Activated CD4-positive, alpha-beta memory T cell treated with anti-CD3 and anti-CD28 coated beads, Interleukin-2, amount 10 ng/mL, durations not matched to agents 7 days and 5 days (primary cell): ENCODE data around the gene PDIA4. TPM values are rescaled to one million over a fixed set of nuclear protein-coding genes. Genes with fewer than 3 reads are reported as not detected.
"Not testable (repeated sequence)": the region's sequence is repeated elsewhere in the genome, so short reads cannot be mapped to it uniquely, and the experiment has no call there.

Experiments used
- CTCF ChIA-PET: fragments of 350-600 bp; sonication (Branson Sonifier 250); formaldehyde crosslinking; loops from one replicate; lab custom pipeline; 2021; ENCODE audit warnings: antibody characterized with exemption, inconsistent platforms; lab: Charles Lee
- POLR2A ChIA-PET: fragments of 350-600 bp; sonication (Branson Sonifier 250); formaldehyde crosslinking; loops from one replicate; lab custom pipeline; 2021; ENCODE audit warnings: antibody characterized with exemption; lab: Charles Lee
- DNase-seq: peaks from one replicate; pipeline ENCODE4 v3.0.0-alpha.2; 2020
- H3K27ac Mint-ChIP-seq: one replicate; pipeline ENCODE4 v1.8.0; 2021; ENCODE audit warnings: mild to moderate bottlenecking, mixed read lengths
- H3K27me3 Mint-ChIP-seq: one replicate; pipeline ENCODE4 v1.8.0; 2021; ENCODE audit warnings: mixed read lengths
- H3K36me3 Mint-ChIP-seq: one replicate; pipeline ENCODE4 v1.8.0; 2021; ENCODE audit warnings: low read depth, mixed read lengths
- H3K4me1 Mint-ChIP-seq: one replicate; pipeline ENCODE4 v1.8.0; 2021; ENCODE audit warnings: mixed read lengths
- H3K4me3 Mint-ChIP-seq: one replicate; pipeline ENCODE4 v1.8.0; 2021; ENCODE audit warnings: mild to moderate bottlenecking, mixed read lengths
- H3K9me3 Mint-ChIP-seq: one replicate; pipeline ENCODE4 v1.8.0; 2021; ENCODE audit warnings: mixed read lengths
- total RNA-seq, 2 experiments: library from RNA; stranded (reverse); gene quantifications; one replicate each; pipeline ENCODE4 v1.2.3, GENCODE V29; 2021

The PDIA4 gene
- total RNA-seq, 2 experiments from 2014 or later: 108 TPM

DNA sequence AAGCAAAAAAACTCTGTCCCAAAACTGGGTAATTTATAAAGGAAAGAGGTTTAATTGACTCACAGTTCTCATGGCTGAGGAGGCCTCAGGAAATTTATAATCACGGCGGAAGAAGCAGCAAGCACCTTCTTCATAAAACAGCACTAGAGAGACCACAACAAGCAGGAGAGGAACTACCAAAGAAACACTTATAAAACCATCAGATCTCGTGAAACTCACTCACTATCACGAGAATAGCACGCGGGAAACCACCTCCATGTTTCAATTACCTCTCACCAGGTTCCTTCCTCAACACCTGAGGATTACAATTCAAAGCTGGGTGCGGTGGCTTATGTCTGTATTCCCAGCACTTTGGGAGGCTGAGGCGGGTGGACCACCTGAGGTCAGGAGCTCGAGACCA, 48.5 kb downstream of the PDIA4 start:
- H3K4me1 Mint-ChIP-seq: peaks cover 31% of the 10 kb centered on the region
- H3K36me3 Mint-ChIP-seq: no peaks in the 10 kb centered on the region
- POLR2A ChIA-PET: no interaction called here
- H3K9me3 Mint-ChIP-seq: no peaks in the 10 kb centered on the region
- no peak overlapping the region for H3K27ac Mint-ChIP-seq
- DNase-seq: no peak
- no peak overlapping the region for H3K4me3 Mint-ChIP-seq
- peaks cover 26% of the 10 kb centered on the region for H3K27me3 Mint-ChIP-seq
- CTCF ChIA-PET: interaction anchor here (0.9 kb wide), 1 partner anchor 13 kb away, joined by 3 read pairs; no protein-coding TSS in a partner anchor

DNA sequence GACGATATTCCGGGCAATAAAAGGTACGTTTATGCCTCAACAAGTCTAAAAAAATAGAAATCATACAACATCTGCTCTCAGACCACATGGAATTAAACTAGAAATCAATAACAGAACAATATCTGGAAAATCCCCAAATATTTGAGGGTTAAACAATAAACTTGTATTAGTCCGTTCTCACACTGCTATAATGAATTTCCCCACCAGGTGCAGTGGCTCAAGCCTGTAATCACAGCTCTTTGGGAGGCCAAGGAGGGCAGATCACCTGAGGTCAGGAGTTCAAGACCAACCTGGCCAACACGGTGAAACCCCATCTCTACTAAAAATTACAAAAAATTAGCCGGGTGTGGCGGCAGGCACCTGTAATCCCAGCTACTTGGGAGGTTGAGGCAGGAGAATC, 49.2 kb downstream of the PDIA4 start:
- POLR2A ChIA-PET: not testable (repeated sequence)
- CTCF ChIA-PET: interaction anchor here (0.9 kb wide), 1 partner anchor 12 kb away, joined by 3 read pairs; no protein-coding TSS in a partner anchor
- peaks cover 23% of the 10 kb centered on the region for H3K4me1 Mint-ChIP-seq

DNA sequence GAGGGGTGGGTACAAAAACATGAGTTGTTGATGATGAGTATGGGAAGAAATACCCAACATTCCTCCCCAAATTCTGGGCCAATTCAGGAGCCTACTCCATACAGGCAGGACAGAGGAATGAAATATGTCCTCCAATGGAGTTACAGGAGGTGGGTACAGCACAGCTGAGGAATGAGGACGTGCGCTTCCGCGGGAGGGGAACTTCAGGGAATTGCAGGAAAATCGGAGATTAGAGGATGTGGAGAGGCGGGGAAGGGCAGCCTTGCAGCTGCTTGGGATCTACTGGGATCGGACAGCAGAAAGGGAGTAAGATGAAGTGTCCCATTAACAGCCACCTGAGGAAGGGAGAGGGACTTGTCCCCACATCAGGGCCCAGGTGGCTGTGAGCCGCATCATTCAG, 50.2 kb downstream of the PDIA4 start:
- peaks cover 15% of the 10 kb centered on the region for H3K4me1 Mint-ChIP-seq
- H3K27ac Mint-ChIP-seq: no peak overlapping the region
- no peak for DNase-seq
- peaks cover 16% of the 10 kb centered on the region for H3K27me3 Mint-ChIP-seq
- CTCF ChIA-PET: no interaction called here
- H3K36me3 Mint-ChIP-seq: no peaks in the 10 kb centered on the region
- H3K9me3 Mint-ChIP-seq: no peaks in the 10 kb centered on the region
- no peak overlapping the region for H3K4me3 Mint-ChIP-seq
- POLR2A ChIA-PET: no interaction called here

More for the DNA sequence above, 49.2 kb downstream of the PDIA4 start:
- H3K27ac Mint-ChIP-seq, H3K9me3 Mint-ChIP-seq, H3K36me3 Mint-ChIP-seq, DNase-seq, H3K4me3 Mint-ChIP-seq: not testable (repeated sequence)
- H3K27me3 Mint-ChIP-seq: peaks cover 19% of the 10 kb centered on the region

DNA sequence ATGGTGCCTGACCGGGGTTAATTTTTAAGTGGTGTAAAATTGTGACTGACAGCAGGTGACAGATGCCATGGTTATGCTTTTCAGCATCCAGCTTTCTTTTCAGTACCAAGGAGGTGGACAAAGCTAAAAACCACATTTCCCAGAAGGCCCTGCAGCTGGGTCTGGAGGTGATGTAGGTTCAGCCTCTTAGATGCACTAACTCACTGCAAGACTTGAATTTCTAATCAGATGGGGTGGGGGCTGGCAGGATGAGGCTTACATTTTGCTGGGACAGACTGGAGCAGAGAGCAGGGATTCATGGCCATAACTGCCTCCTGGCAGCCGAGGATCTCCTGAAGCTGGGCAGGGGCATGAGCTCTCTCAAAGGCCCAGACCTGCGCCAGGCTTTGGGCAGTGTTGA, 52.4 kb downstream of the PDIA4 start:
- DNase-seq: no peak
- Mint-ChIP-seq H3K4me1 (peaks cover 8% of the 10 kb centered on the region), H3K36me3 (no peaks in the 10 kb centered on the region), H3K9me3 (no peaks in the 10 kb centered on the region), H3K4me3 (no peak overlapping the region), H3K27ac (no peak overlapping the region), H3K27me3 (peaks cover 9% of the 10 kb centered on the region)
- ChIA-PET CTCF (interaction anchor here (1.4 kb wide), 1 partner anchor 29 kb away, joined by 5 read pairs; no protein-coding TSS in a partner anchor), POLR2A (no interaction called here)

GRCh38 chr7:148973256-148973655, 55.0 kb downstream of the PDIA4 start:
- H3K36me3 Mint-ChIP-seq: no peaks in the 10 kb centered on the region
- CTCF ChIA-PET: no interaction called here
- no peaks in the 10 kb centered on the region for H3K9me3 Mint-ChIP-seq
- no peak overlapping the region for H3K27ac Mint-ChIP-seq
- H3K4me1 Mint-ChIP-seq: no peaks in the 10 kb centered on the region
- DNase-seq: no peak
- peaks cover 4% of the 10 kb centered on the region for H3K27me3 Mint-ChIP-seq
- POLR2A ChIA-PET: no interaction called here
- no peak overlapping the region for H3K4me3 Mint-ChIP-seq

GRCh38 chr7:148972375-148972774, 55.9 kb downstream of the PDIA4 start:
- no peak overlapping the region for H3K27ac Mint-ChIP-seq
- H3K36me3 Mint-ChIP-seq: no peaks in the 10 kb centered on the region
- H3K4me1 Mint-ChIP-seq: no peaks in the 10 kb centered on the region
- no peak for DNase-seq
- ChIA-PET POLR2A (no interaction called here), CTCF (no interaction called here)
- H3K4me3 Mint-ChIP-seq: no peak overlapping the region
- H3K9me3 Mint-ChIP-seq: no peaks in the 10 kb centered on the region
- H3K27me3 Mint-ChIP-seq: peaks cover 2% of the 10 kb centered on the region

DNA sequence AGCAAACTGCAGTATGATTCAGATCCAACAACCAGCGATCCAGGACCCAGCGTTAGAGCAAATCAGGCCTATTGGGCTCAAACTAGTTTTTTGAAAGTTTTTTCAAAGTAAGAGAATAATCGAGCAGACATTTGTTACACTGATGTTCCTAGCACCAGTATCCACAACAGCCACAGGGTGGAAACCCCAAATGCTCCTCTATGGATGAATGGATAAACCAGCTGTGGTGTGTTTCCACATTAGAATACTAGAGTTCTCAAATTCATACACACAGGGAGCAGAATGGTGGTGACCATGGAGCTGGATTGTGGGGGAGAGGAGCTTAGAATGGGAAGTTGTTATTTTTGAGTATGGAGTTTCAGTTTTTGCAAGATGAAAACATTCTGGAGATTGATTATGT, 60.7 kb downstream of the PDIA4 start:
- ChIA-PET POLR2A (no interaction called here), CTCF (interaction anchor here (0.6 to 2.6 kb wide), 14 partner anchors 9 to 703 kb away, joined by 3 to 19 read pairs (median 4); no protein-coding TSS in a partner anchor)
- DNase-seq: no peak
- Mint-ChIP-seq H3K36me3 (no peaks in the 10 kb centered on the region), H3K4me3 (no peak overlapping the region), H3K27ac (no peak overlapping the region), H3K9me3 (no peaks in the 10 kb centered on the region), H3K27me3 (peaks cover 3% of the 10 kb centered on the region), H3K4me1 (peaks cover 24% of the 10 kb centered on the region)

DNA sequence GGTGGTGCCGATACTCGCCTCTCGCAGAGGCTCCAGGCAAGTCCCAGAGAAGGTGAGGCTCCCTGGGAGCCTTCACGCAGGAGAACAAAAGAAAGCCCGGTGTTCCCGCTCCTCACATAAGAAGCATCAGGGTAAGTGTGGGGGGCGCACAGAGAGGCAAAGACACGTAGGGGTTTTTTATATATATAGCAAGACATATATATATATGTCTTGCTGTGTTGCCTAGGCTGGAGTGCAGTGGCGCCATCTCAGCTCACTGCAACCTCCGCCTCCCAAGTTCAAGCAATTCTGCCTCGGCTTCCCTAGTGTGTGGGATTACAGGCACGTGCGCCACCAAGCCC, 61.3 kb downstream of the PDIA4 start:
- DNase-seq: no peak
- peak overlapping the region; percentile 55 for H3K4me3 Mint-ChIP-seq
- H3K4me1 Mint-ChIP-seq: peaks cover 28% of the 10 kb centered on the region
- H3K9me3 Mint-ChIP-seq: no peaks in the 10 kb centered on the region
- H3K27me3 Mint-ChIP-seq: peaks cover 3% of the 10 kb centered on the region
- H3K36me3 Mint-ChIP-seq: no peaks in the 10 kb centered on the region
- ChIA-PET CTCF (interaction anchor here (0.9 to 2.6 kb wide), 19 partner anchors 9 to 702 kb away, joined by 3 to 19 read pairs (median 4); no protein-coding TSS in a partner anchor), POLR2A (interaction anchor here (1.4 kb wide), 1 partner anchor 26 kb away, joined by 3 read pairs; no protein-coding TSS in a partner anchor)
- no peak overlapping the region for H3K27ac Mint-ChIP-seq

- H3K27ac Mint-ChIP-seq: no peak overlapping the region
- DNase-seq: no peak
- peaks cover 28% of the 10 kb centered on the region for H3K4me1 Mint-ChIP-seq
- no peaks in the 10 kb centered on the region for H3K36me3 Mint-ChIP-seq
- ChIA-PET POLR2A (interaction anchor here (2.2 kb wide), 1 partner anchor 81 kb away, joined by 9 read pairs; the partner anchor contains the start of gene EZH2), CTCF (interaction anchor here (1.0 to 2.6 kb wide), 7 partner anchors 13 to 700 kb away, joined by 4 to 47 read pairs (median 6); no protein-coding TSS in a partner anchor)
- H3K4me3 Mint-ChIP-seq: no peak overlapping the region
- peaks cover 3% of the 10 kb centered on the region for H3K27me3 Mint-ChIP-seq
- no peaks in the 10 kb centered on the region for H3K9me3 Mint-ChIP-seq
Measured at GRCh38 chr7:148964483-148965267, 63.6 kb downstream of the PDIA4 start.

DNA sequence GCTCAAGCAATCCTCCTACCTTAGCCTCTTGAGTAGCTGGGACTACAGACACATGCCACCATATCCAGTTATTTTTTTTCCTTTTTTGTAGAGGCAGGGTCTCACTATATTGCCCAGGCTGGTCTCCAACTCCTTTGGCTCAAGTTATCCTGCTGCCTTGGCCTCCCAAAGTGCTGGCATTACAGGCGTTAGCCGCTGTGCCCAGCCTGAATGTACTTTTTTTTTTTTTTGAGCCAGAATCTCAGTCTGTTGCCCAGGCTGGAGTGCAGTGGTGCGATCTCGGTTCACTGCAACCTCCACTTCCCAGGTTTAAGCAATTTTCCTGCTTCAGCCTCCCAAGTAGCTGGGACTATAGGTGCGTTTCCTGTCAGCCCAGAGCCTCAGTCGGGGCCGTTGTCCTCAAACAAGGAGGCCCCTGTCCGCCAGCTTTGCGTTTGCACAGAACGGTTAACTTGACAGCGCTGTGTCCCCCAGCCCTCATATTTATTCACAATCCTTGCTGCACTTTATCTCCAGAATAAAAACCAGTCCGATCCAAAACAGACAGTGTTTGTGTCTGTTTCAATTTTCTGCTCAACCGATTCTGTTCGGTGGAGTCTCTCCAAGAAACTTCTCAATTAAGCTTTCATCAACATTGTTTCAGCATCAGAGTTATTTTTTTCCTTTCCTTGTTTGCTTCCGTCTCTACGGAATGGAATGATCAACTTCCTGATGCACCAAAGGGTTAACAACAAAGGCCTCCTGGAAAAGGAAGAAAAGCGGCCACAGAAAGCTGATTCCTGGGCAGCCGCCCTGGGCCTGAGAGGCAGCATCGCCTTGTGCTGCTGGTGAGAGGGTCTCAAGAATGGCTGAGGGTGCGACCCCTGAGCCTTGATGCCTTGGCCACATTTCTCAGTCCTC, 64.5 kb downstream of the PDIA4 start:
- POLR2A ChIA-PET: interaction anchor here (1.1 to 2.2 kb wide), 8 partner anchors 22 to 400 kb away, joined by 3 to 15 read pairs (median 6); partner anchors contain the start of genes CUL1 and EZH2

GRCh38 chr7:148962823-148963582, 65.3 kb downstream of the PDIA4 start:
- Mint-ChIP-seq H3K27ac (peak overlapping the region; percentile 74), H3K9me3 (no peaks in the 10 kb centered on the region), H3K27me3 (peaks cover 3% of the 10 kb centered on the region), H3K36me3 (no peaks in the 10 kb centered on the region), H3K4me3 (peak overlapping the region; percentile 85), H3K4me1 (peaks cover 28% of the 10 kb centered on the region)
- ChIA-PET CTCF (interaction anchor here (0.6 to 2.6 kb wide), 46 partner anchors 11 to 703 kb away, joined by 3 to 47 read pairs (median 5); partner anchors contain the start of gene CUL1), POLR2A (interaction anchor here (1.1 to 2.2 kb wide), 8 partner anchors 21 to 399 kb away, joined by 3 to 15 read pairs (median 6); partner anchors contain the start of genes CUL1 and EZH2)
- peak; percentile 72 for DNase-seq

More for the DNA sequence above, 64.5 kb downstream of the PDIA4 start:
- Mint-ChIP-seq H3K9me3 (no peaks in the 10 kb centered on the region), H3K4me3 (peak overlapping the region; percentile 85), H3K4me1 (peaks cover 28% of the 10 kb centered on the region), H3K27me3 (peaks cover 3% of the 10 kb centered on the region), H3K27ac (peak overlapping the region; percentile 74), H3K36me3 (no peaks in the 10 kb centered on the region)
- DNase-seq: no peak
- CTCF ChIA-PET: interaction anchor here (0.6 to 2.6 kb wide), 39 partner anchors 11 to 704 kb away, joined by 3 to 47 read pairs (median 5); no protein-coding TSS in a partner anchor

DNA sequence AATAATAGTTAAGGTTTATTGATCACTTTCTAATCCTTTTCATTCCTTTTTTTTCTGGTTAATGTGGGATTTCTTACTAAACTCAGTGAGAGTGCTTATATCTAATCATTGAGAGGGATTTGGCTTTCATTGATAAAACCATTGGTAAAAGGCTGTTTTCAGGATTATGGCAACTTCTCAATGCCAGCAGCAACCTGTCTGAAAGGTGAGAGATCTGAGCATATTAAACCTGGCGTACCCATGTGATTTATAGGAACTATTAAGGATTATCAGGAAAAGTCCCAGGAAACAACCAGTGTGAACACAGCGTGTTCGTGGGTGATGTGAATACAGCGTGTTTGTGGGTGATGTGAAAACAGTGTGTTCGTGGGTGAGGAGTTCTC, 65.9 kb downstream of the PDIA4 start:
- CTCF ChIA-PET: interaction anchor here (0.8 to 2.6 kb wide), 28 partner anchors 10 to 703 kb away, joined by 3 to 47 read pairs (median 6); partner anchors contain the start of gene CUL1
- Mint-ChIP-seq H3K36me3 (no peaks in the 10 kb centered on the region), H3K4me3 (peak overlapping the region; percentile 85), H3K27me3 (peaks cover 3% of the 10 kb centered on the region), H3K9me3 (no peaks in the 10 kb centered on the region), H3K4me1 (peaks cover 28% of the 10 kb centered on the region), H3K27ac (peak overlapping the region; percentile 74)
- DNase-seq: no peak
- POLR2A ChIA-PET: interaction anchor here (1.3 to 2.2 kb wide), 7 partner anchors 21 to 398 kb away, joined by 3 to 15 read pairs (median 7); partner anchors contain the start of genes CUL1 and EZH2
